GM18502 (cell line): ENCODE results near the gene ASCC1.

Experiments
- ATAC-seq: cut with Tn5 transposase; IDR thresholded peaks from one replicate; pipeline ENCODE4 v1.9.1; 2021; ENCODE audit warnings: mild to moderate bottlenecking; ENCODE audit not compliant: unreplicated experiment, poor library complexity

Gene ASCC1

GRCh38 chr10:72215611-72216549 lies at the start of gene ASCC1, which contains the start of gene ANAPC16:
Gene ASCC1, minus strand, starts transcription at chr10:72216276. Its CDS starts 2,978 bp downstream, at chr10:72213298.
Gene ANAPC16, plus strand, starts transcription at chr10:72216012. Its CDS starts 7,903 bp downstream, at chr10:72223915.
- peak; percentile 85 for ATAC-seq

- ATAC-seq = no peak
Observed at GRCh38 chr10:72265508-72265907, 49.4 kb upstream of the ASCC1 start.

GRCh38 chr10:72264536-72264935 lies 48.5 kb upstream of the ASCC1 start:
- ATAC-seq = no peak

GRCh38 chr10:72263613-72264241 lies 47.7 kb upstream of the ASCC1 start:
- ATAC-seq = no peak

- peak; percentile 19 for ATAC-seq
Observed at GRCh38 chr10:72261784-72262404, 45.8 kb upstream of the ASCC1 start.

- ATAC-seq = peak; percentile 60
Observed at GRCh38 chr10:72260976-72261783, 45.1 kb upstream of the ASCC1 start.

GRCh38 chr10:72260239-72260975 lies 44.3 kb upstream of the ASCC1 start:
- peak; percentile 55 for ATAC-seq

GRCh38 chr10:72259491-72260238 lies 43.6 kb upstream of the ASCC1 start:
- ATAC-seq = no peak

- ATAC-seq = no peak
Observed at GRCh38 chr10:72258617-72259016, 42.5 kb upstream of the ASCC1 start.

GRCh38 chr10:72257051-72257892 lies 41.2 kb upstream of the ASCC1 start:
- ATAC-seq = no peak

- no peak for ATAC-seq
Observed at GRCh38 chr10:72255977-72256729, 40.1 kb upstream of the ASCC1 start.

GRCh38 chr10:72254813-72255568 lies 38.9 kb upstream of the ASCC1 start:
- ATAC-seq = no peak

- no peak for ATAC-seq
Observed at GRCh38 chr10:72253578-72253977, 37.5 kb upstream of the ASCC1 start.

- ATAC-seq = no peak
Observed at GRCh38 chr10:72252972-72253371, 36.9 kb upstream of the ASCC1 start.

GRCh38 chr10:72251635-72252034 lies 35.6 kb upstream of the ASCC1 start:
- ATAC-seq = no peak

- no peak for ATAC-seq
Observed at GRCh38 chr10:72250666-72251065, 34.6 kb upstream of the ASCC1 start.
